ENCODE data around the gene MRPL48.

Gene MRPL48

GRCh38 chr11:73758451-73758850 is 29.2 kb upstream of the MRPL48 start:
- no peak for TF ChIP-seq CTCF (IDR thresholded peaks at IDR 0.05; ENCODE audit: insufficient read depth, low read depth, low read length, missing control alignments)
- peak overlapping the region; percentile 98 for H3K4me3 ChIP-seq (ENCODE audit: low read depth, low read length)
- DNase-seq (ENCODE audit: low read depth) = no peak

DNA sequence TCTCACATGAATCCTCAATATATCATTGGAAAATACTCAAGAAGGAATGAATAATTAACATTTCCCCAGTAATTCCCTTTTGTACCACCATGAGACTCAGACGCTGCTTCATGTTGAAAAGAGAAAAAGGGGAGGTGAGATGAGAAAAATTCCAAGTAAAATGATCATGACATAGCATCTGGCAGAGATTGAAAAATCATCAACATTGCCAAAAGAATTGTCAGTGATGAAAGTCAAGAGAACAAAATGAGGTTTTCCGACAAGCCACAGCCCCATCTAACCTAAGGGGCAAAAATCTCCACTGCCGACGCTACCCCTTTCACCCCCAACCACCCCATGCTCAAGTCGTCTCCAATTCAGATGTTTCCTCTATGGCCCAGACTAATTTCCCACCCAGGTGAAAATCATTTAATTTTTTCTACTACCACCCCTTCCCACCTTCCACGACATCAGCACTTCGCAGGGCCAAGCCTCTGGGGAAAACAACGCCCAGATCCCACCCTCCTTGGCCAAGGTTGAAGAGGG is 28.0 kb upstream of the MRPL48 start:
- peak; percentile 3 for DNase-seq (ENCODE audit: low read depth)

DNA sequence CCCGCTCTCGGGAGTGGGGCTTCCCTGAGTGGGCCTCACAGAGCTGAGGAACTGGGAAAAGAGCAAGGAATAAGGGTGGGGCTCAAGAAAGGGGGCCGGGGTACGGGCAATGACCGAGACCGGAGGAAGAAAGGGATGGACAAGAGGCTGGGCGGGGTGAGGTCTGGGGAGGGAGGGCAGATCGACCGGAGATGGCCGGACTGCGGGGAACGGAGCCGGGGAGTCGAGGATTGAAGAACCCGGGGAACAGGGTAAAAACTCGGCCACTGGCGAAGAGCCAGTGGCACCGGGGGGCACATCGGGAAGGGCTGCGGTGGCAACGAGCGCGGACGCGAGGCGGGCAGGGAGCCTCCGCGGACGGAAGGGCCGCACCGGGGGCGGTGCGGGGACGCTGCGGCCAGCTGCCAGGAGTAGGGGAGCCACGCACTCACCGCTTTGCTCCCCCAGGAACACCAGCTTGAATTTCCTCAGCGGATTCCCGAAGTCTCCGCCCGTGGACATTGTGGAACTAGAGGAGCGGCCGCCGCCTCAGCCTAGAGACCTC is 27.5 kb upstream of the MRPL48 start:
- DNase-seq (ENCODE audit: low read depth) = peak; percentile 29
- TF ChIP-seq CTCF (IDR thresholded peaks at IDR 0.05; ENCODE audit: insufficient read depth, low read depth, low read length, missing control alignments) = no peak
- H3K4me3 ChIP-seq (ENCODE audit: low read depth, low read length) = peak overlapping the region; percentile 98

More for the DNA sequence above, 28.0 kb upstream of the MRPL48 start:
- peak overlapping the region; percentile 98 for H3K4me3 ChIP-seq (ENCODE audit: low read depth, low read length)
- no peak for TF ChIP-seq CTCF (IDR thresholded peaks at IDR 0.05; ENCODE audit: insufficient read depth, low read depth, low read length, missing control alignments)

GRCh38 chr11:73760679-73761402 is 26.8 kb upstream of the MRPL48 start, which contains the start of gene RAB6A:
Gene RAB6A, minus strand, starts transcription at chr11:73761074. Its CDS starts 439 bp downstream, at chr11:73760635.
- TF ChIP-seq CTCF (IDR thresholded peaks at IDR 0.05; ENCODE audit: insufficient read depth, low read depth, low read length, missing control alignments) = peak; percentile 13
- peak within 1 kb of the TSS; percentile 98 for H3K4me3 ChIP-seq (ENCODE audit: low read depth, low read length)
- DNase-seq (ENCODE audit: low read depth) = peak; percentile 100

DNA sequence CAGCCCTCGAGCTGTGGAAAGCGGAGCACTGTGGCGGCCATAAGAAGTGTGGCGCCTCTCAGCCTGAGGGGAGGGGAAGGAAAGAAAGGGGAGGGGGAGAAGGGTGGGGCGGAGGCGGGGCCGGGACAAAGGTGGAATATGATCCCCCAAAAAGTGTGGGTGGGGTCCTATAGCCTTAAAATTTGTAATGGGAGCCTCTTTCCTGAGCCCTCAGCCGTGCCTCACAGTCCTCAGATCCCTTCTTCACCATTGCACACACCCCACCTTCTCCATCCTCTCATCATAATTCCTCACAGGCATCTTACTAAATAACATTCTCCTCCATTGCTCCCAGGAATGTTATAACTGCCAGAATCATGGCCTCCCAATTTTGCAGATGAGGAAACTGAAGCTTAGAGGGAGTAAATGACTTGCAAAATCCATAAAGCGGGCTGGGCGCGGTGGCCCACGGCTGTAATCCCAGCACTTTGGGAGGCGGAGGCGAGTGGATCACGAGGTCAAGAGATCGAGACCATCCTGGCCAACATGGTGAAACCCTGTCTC is 26.2 kb upstream of the MRPL48 start:
- DNase-seq (ENCODE audit: low read depth) = no peak

DNA sequence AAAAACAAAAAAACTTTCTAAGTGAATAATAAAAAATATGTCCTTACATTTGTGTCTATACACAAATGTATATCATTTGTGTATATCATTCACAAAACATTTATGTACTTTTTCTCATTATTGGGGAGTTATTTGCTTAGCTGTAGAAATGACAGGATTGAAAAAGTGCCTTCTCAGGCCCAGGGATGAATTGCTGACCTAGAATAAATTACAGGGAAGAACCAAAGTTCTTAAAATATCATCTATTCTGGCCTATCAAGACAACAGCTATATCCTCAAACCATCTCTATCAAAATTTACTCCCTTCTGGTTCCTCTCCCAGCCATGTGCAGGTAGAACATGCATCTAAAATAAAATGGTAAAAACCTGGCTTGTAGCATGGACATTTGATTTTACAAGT is 24.9 kb upstream of the MRPL48 start:
- H3K4me3 ChIP-seq (ENCODE audit: low read depth, low read length) = no peak overlapping the region
- no peak for TF ChIP-seq CTCF (IDR thresholded peaks at IDR 0.05; ENCODE audit: insufficient read depth, low read depth, low read length, missing control alignments)
- DNase-seq (ENCODE audit: low read depth) = no peak

More for the DNA sequence above, 26.2 kb upstream of the MRPL48 start:
- H3K4me3 ChIP-seq (ENCODE audit: low read depth, low read length) = peak overlapping the region; percentile 67
- TF ChIP-seq CTCF (IDR thresholded peaks at IDR 0.05; ENCODE audit: insufficient read depth, low read depth, low read length, missing control alignments) = no peak

Data from GM12865 (cell line).